DMS79 (cell line): ENCODE results near the gene PRR20G.

Experiments used
- DNase-seq: peaks from one replicate; lab custom pipeline; 2025; lab: John Stamatoyannopoulos, UW

PRR20G gene

DNA sequence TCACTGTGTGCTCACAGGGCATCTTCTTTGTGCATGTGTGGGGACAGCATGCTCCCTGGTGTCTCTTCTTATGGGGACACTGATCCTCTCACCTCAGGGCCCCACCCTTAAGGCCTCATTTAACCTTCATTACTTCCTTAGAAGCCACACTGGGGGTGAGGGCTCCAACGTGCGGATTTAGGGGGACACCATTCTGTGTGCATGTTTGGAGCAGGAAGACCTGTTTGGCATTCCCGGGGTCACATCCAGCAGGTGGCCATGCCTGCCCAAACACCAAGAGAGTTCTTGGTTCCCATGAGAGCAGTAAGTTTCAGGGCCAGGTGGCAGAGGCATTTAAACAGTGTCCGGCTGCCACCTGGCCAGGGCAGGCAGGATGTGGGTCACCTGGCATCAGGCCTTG, 24.8 kb downstream of the PRR20G start:
- DNase-seq, result no peak

DNA sequence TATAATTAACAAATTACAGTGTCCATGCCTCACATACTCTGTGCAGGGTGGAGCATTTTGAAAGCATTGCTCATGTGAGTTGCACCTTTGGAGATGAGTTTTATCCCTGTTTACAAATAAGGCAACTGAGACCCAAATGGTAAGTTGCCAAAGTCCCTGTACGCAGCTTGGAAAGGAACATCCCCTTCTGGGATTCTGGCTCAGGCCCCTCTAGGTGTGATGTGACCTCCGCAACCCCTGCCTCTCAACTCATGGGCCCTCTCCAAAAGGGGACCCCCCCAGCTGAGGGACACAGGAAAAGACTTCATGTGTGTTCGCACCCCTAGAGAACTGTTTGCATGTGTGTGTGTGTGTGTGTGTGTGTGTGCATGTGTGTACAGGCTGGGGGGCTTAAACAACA, 25.3 kb downstream of the PRR20G start:
- DNase-seq, result no peak

DNA sequence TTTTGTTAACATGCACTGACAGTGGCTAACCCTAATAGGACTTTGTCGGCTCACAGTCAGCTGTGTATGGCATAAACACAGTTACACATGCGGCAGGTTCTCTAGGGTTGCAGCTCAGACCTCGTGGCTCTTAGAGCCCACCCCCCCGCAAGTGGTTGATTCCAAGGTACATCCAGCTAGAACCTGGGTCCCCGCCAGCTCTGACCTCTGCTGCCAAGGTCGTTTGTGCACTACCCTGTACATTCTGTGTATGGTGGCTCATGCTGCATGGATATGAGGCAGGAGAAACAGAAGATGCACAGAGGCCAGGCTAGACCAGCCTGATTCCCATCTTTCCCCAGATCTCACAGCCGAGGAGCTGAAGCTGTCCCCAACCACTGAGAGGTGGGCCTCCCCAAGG, 25.9 kb downstream of the PRR20G start:
- DNase-seq, result no peak

DNA sequence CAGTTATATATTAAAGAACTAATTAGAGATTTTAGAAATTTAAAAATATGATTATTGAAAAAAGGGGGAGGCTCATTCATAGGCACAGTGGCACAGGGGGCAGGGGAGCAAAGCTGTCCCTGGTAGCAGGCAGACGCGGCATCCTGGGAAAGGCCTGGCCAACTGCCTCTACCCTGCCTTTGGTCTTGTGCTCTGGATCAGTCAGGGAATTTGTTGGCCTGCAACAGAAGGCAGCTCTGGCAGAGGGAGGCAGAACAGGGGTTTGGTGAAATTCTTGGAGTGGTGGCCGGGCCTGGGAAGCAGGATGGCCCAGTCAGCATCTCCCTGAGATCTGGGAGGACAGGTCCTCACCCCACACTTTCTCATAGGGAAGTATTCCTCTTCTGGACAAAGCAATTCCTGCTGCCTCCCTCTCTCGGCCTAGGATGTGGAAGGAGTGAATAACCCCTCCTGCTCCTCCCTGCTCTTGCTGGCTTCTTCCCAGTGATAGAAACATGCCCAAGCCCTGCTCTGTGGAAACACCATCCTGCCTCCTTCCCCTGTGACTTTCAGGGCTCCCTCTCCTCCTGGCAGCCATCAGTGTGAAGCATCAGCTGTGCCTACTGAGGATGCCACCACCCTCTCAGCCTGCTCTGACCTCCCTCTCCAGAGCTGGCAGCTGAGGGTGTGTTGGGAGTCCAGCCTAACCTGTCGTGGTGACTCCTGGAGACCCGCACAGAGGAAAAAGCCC, 26.9 kb downstream of the PRR20G start:
- no peak for DNase-seq

DNA sequence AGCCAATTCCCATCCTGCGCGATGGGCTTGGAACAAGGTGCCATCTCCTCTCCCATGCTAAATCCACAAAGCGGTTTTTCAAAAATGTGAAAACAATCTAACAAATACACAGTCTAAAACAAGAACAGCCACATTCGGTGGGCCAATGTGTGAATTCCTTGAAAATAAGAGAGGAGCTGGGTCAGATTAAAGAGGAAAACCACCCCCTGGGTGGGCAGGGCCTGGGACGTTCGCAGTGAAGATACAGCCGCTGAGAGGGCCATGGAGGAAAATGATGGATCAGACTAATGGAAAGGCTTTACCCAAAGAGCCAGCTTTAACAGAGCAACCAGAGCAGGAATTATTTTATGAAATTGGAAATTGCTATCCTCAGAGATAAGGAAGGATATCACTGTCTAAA, 27.4 kb downstream of the PRR20G start:
- no peak for DNase-seq

DNA sequence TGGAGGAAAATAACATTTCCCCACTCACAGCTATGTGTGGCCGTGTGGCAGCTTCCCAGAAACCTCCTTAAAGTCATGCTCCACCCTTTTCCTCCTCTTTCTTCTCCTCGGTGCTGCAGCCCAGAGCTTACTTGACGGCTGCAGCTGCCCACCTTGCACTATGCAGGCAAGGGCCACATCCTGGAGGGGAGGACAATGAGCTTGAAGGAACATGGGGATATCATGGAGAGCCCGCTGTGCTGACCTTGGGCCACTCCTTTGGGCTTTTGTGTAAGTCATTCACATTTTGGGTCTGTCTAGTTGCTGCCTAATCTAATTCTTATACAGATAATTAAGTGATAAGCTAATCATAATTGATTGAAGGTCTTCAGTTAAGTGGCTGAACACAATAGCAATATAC, 28.0 kb downstream of the PRR20G start:
- DNase-seq, result no peak

DNA sequence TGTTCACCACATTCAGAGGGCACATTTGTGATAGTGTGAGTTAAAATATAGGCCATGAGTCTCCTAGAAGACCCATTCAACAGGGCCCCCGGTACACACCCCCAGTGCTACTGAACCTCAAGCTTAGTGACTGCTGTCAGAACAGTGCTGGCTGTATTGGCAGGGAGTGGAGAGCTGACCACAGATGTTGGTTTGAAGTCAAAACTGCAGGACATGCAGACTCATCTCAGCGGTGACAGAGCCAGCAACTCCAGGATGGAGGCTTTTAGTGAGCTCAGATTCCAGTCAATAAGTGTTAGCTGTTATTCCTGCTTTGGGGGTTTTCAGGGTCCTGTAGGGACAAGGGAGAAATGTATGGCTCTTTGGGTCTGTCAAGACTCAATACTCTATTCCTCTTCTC, 29.1 kb downstream of the PRR20G start:
- DNase-seq, result no peak

DNA sequence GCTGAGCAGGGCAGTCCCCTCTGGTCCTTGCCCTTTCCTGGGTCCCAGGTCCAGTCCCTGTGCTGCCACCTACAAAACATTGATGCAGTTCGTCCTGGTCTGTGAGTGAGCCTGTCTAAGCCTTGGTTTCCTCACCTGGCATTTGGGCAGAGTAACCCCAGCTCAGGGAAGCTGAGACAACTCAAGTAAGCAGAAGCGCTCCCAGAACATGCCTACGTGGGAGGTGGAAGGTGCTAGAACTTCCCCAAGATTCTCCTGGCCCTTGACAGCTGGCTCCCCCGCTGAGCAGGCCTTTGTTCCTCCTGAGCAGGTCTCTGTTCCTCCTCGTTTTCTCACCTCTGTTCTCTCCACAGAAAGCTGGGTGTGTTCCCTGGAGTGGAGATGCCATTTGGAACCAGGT, 30.5 kb downstream of the PRR20G start:
- no peak for DNase-seq

DNA sequence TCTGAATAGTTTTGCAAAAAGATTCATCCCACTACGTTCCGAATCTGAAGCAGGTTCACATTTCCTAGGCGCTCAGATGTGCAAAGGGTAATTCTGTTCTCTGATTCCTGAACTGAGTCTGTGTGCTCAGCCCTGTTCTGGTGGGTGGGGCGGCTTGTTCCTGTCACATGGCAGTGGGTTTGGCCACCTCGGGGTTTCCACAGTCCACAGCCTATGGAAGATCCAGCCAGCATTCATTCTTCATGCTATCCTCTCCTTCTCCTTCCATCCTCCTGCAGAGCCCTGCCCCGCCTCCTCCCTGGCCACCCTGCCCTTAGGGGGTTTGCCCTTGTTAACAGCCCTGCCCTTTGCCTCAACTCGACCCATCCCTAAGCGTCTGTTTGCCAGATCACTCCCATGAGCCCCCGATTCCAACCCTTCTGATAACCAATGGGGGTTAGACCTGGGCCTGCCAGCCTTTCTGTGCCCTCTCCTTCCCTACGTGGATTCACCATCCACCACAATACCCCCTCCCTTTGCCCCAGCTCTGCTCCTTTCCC, 31.0 kb downstream of the PRR20G start:
- no peak for DNase-seq

DNA sequence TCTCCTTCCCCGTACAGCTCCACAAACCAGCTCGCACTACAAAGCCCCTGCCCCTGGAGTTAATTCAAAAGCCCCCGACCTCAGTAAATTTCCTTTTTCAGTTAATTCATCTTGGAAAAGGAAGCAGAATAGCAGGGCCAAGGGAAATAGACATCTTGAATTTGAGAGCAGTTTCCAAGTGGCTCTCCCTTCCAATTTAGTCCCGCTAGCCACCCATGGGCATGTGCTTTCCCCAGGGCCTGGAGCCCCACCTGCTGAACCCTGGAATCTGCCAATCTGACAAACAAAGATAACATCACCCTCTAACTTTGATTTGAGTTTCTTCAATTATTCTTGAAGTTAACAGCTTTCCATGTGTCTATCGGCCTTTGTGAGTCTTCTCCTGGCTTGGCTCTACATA, 31.7 kb downstream of the PRR20G start:
- no peak for DNase-seq

DNA sequence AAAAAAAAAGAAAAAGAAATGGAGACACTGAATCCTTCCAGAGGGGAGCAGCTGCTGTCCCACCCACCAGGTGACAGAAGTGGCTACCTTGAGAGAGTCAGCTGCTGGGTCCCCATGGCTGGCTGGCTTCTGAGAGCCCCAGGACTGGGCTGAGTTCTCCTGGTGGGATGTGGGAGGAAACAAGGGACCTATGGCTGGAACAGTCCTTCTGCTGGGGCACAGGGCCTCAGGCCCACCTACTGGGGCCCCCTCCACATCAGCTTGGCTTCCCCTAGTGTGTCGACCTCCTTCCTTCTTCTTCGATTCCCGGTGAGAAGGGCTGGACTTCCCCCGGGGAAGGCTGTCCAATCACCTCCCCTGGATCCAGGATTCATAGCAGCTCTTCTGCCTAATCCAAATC, 32.3 kb downstream of the PRR20G start:
- no peak for DNase-seq

DNA sequence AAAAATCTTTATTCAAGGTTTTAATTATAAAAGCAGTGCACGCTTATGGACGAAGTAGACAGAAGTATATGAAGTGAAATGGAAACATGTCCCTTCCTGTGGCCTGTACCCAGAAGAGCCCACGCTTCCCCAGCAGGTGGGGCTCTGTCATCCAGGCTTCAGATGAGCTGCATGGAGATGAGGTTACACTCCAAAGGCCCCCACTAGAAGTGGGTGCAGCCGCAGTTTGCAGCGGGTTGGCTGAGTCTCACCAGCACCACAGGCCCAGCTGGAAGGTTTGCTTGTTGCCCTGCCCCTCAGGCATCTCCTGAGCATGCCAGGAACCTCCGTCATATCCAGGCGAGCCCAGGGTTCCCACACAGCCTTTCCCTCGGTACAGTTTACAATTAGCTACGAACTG, 33.1 kb downstream of the PRR20G start:
- no peak for DNase-seq

DNA sequence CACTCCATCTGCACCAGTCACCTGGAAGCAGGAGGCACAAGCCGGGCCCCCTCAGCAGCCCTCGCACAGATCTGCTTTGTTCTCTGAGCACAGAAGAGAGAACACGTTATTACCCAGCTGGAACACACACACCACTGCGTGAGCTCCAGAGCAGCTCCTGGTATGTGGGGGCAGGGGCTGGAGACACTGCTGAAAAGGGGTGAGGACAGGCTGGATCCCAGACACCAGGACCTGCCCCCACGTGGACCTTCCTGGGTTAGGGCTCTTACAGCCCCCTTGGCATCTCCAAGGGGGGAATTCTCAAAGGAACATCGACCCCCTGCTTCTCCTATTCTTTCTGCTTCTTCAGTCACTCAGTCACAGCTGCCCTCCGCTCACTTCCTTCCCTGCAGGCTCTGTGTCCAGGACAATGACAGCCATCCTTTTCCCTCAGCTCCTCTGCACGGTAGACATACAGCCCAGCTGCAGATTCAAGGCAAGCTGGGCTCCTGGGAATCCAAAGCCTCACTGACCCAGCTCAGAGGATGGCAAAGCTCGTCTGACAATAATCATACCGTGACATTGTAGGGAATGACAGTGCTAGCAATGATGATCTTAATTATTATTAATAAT, 33.7 kb downstream of the PRR20G start:
- no peak for DNase-seq

DNA sequence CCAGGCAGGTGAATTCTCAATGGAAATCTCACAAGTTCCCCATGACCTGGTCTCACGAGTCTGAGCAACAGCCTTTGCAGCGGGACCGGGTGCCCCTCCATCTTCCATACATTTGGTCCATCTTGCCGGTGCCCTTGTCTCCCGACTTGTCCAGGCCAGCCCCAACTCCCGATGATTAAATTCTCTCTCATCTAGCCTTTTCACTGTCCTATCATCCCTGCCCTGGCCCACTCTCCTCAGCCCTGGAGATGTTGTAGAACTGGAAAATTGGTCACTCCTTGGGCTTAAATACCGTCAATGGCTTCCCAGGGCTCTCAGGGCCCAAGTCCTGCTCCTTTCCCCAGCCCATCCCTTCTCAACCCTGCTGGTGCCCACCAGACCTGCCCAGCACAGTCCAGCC, 34.4 kb downstream of the PRR20G start:
- DNase-seq, result no peak

DNA sequence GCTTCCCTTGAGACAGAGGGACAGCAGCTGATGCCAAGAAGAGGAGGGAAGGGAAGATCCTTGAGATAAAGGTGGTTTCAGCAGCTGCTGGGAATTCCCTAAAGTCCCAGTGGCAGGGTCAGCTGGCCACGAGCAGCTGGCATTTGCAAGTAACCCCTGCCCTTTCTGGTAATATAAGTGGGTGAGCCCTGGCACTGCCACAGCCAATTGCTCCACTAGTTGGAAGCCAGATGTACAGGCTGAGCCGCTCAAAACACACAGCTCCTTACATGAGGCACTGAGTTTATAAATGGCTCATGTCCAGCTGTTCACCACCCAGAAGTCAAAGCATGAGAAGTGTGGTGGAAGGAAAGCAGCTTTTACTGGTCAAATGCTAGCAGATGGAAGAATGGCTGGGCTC, 35.4 kb downstream of the PRR20G start:
- DNase-seq, result no peak

DNA sequence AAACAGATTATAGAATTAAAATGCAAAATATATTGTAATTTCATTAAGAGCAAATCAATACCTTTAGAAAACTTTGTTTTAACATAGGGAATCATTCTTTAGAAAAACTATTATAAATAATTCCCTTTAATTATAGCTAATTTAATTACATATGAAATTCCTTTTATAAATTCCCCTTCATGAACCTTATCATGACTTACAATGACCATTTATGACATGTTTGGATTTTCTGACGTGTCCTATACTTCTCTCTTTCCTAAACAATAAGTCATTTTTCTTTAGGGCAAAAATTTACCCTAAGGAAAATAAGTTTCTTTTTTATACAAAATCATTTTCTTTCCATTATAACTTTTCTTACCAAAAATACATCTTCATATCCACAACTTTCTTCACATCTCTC, 37.8 kb downstream of the PRR20G start:
- DNase-seq, result no peak

DNA sequence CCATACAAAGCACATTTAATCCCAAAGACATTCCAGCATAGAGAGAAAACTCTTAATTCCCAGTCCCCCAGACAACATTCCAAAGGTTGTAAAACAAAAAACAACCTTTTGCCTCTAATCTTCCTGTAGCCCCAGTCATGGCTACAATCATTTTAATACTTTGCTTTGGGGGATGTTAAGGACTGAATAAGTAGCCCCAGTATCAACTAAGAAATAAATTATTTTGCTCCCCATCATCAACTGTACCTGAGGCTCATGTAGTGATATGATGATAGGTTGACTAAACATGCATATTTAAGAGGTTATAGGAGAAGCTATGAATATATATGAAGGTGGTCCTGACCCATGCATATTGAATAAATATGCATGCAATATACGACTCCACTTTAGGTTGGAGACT, 40.6 kb downstream of the PRR20G start:
- no peak for DNase-seq

DNA sequence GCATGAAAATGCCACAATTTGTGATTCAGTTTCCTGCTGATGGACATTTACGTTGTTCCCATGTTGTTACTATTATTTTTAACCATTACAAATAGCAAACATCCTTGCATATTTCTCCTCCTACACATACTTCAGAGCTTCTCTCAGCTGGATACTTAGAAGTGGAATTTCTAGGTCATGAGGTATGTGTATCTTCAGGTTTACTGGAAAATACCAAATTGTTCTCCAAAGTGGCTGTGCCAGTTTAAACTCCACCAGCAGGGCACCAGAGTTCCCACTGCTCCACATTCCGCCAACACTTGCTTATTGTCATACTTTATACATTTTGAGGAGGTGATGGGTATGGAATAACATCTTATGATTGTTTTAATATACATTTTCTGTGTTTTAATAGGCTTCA, 49.2 kb downstream of the PRR20G start:
- DNase-seq, result no peak

DNA sequence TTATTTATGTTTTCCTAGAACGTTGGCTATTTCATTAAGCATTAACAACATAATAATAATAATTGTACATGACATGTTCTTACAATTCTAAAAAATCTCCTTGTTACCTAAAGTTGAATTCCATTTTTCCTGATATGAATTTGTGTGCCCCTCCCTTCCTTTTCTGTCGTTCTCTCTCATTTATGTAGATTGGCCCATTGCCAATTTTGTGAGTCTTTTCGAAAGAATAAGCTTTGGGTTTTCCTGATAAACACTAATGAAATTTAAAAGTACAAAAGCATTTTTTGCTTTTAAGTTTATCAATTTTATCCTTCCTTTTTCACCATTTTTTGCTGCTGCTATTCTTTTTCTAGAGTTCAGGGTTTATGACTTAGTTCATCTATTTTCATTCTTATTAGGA, 50.0 kb downstream of the PRR20G start:
- DNase-seq, result no peak

DNA sequence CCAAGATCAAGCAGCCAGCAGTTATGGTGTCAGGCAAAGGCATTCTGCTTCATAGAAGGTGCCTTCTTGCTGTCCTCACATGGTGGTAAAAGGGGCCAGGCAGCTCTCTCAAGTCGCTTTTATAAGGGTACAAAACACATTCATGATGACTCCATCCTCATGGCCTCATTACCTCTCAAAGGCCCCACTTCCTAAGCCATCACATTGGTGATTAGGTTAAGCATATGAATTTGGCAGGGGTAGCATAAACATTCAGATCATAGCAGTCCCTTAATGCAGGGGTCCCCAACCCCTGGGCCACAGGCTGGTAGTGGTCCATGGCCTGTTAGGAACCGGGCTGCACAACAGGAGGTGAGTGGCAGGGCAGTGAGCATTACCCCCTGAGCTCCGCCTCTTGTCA, 52.1 kb downstream of the PRR20G start:
- DNase-seq, result no peak

DNA sequence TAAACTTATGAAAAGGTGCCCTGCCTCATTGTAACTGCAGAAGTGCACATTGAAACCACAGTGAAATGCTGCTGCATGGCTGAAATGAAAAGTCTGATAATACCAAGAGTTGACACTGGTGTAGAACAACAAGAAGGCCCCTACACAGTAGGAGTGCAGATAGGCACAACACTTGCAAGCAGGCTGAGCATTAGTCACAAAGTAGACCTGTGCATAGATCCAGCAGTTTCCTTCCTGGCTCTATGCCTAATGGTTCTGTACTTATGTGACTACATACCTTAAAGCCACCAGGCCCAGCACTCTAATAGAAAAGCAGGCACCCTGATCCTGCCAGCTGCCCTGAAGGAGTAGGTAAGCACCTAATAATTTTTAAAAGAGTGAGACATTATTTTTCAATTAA, 53.1 kb downstream of the PRR20G start:
- DNase-seq, result peak; percentile 67
